ENCODE measurements around the gene TMEM125. TPM values are rescaled to one million over a fixed set of nuclear protein-coding genes. Genes with fewer than 3 reads are reported as not detected.

TMEM125 gene
- polyA plus RNA-seq (2013, experiment 1 of 2): 0.03 TPM
- 0.04 TPM for polyA plus RNA-seq (2013, experiment 2 of 2)

DNA sequence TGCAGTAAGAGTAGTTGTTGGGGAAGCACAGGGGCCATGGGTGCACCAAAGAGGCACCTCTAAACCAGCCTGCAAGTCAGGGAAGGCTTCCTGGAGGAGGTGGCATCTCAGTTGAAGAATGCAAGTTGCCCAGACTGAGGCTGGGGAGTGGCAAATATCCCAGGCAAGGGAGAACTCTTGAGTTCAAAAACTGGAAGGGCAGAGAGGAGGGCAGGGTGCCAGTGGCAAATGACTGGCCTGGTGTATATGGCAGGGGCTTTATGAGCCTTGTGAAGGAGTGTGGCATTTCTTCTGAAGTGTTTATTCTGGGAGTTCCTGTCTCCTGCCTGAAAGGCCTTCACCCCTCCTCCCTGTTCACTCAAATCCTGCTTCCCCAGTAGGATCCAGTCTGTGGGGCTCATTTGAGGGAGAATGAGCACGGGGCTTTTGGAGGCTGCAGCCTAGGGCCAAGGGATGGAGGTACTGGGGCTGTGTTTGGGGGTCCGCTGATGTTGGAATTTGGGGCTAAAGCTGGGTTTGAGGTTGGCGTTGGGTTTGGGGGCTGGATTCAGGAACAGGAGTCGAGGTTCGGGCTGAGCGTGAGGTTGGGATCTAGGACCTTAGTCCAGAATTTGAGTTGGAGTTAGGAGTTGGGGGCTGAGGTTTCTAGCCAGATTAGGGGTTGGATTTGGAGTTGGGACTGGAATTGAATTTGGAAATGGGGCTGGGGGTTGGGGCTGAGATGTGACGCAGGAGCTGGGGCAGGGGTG lies at the start of gene TMEM125:
TSS of gene TMEM125 (plus strand) at position 357 of the 749 bp plus-strand sequence. CDS start 2,740 bp downstream, outside the sequence.
- H2BK5ac ChIP-seq (ENCODE audit: low read depth, low read length, poor library complexity, severe bottlenecking): no peak within 1 kb of the TSS
- no peak within 1 kb of the TSS for H2BK120ac ChIP-seq (ENCODE audit: low read depth, low read length)
- no peak for DNase-seq
- peaks cover 5% of the 10 kb centered on the region for H3K9me3 ChIP-seq (ENCODE audit: control insufficient read depth, low read length)
- peaks cover 0 to 7% of the 10 kb centered on the region in 2 experiments for H3K36me3 ChIP-seq (ENCODE audit: control insufficient read depth in 1 of 2, insufficient read depth in 2 of 2, low read depth in 1 of 2, low read length in 2 of 2)
- H3K4me3 ChIP-seq (ENCODE audit: insufficient read depth in 1 of 2, low read depth in 1 of 2, low read length in 2 of 2): peak within 1 kb of the TSS in 1 of 2 experiments; percentile 24
- no peak within 1 kb of the TSS for H3K23ac ChIP-seq (ENCODE audit: low read length in 2 of 2)
- H2BK15ac ChIP-seq (ENCODE audit: low read depth, poor library complexity, severe bottlenecking): no peak within 1 kb of the TSS
- H3K27me3 ChIP-seq (ENCODE audit: control insufficient read depth in 1 of 2, insufficient read depth in 1 of 2, low read length in 2 of 2): peaks cover 15 to 29% of the 10 kb centered on the region in 2 experiments
- no peak within 1 kb of the TSS for H3K9ac ChIP-seq (ENCODE audit: low read length)
- no peak within 1 kb of the TSS for H3K27ac ChIP-seq (ENCODE audit: low read length, poor library complexity, severe bottlenecking)
- H2BK12ac ChIP-seq (ENCODE audit: low read length in 2 of 2): no peak within 1 kb of the TSS
- H3K4me1 ChIP-seq (ENCODE audit: control insufficient read depth, insufficient read depth, low read depth, low read length): peaks cover 8% of the 10 kb centered on the region
- H3K14ac ChIP-seq (ENCODE audit: low read length in 2 of 2): no peak within 1 kb of the TSS
- peak within 1 kb of the TSS; percentile 42 for H4K8ac ChIP-seq (ENCODE audit: low read length)
- H4K91ac ChIP-seq (ENCODE audit: low read length): peak within 1 kb of the TSS; percentile 18
- 84% methylated on average over 7 of the region's 7 CpGs for WGBS
- H3K18ac ChIP-seq (ENCODE audit: low read depth in 1 of 2, low read length in 2 of 2): no peak within 1 kb of the TSS
- no peaks in the 10 kb centered on the region for H3K79me1 ChIP-seq (replicated peaks; ENCODE audit: low read length, poor library complexity, severe bottlenecking)
- H2AFZ ChIP-seq (ENCODE audit: low read depth, low read length): no peak within 1 kb of the TSS
- peak within 1 kb of the TSS in 1 of 2 experiments; percentile 29 for H3K4ac ChIP-seq (ENCODE audit: low read depth in 1 of 2, low read length in 2 of 2)
- peak within 1 kb of the TSS; percentile 16 for H3K4me2 ChIP-seq (ENCODE audit: low read length, poor library complexity, severe bottlenecking)
- H2AK5ac ChIP-seq (ENCODE audit: low read length, severe bottlenecking): no peak within 1 kb of the TSS

GRCh38 chr1:43220905-43221778 lies 48.6 kb upstream of the TMEM125 start:
- Histone ChIP-seq H4K8ac (ENCODE audit: low read length) (no peak overlapping the region), H3K4ac (ENCODE audit: low read depth in 1 of 2, low read length in 2 of 2) (no peak overlapping the region), H2BK5ac (ENCODE audit: low read depth, low read length, poor library complexity, severe bottlenecking) (no peak overlapping the region), H2BK120ac (ENCODE audit: low read depth, low read length) (no peak overlapping the region), H3K4me2 (ENCODE audit: low read length, poor library complexity, severe bottlenecking) (no peak overlapping the region), H3K4me1 (ENCODE audit: control insufficient read depth, insufficient read depth, low read depth, low read length) (no peaks in the 10 kb centered on the region), H2BK15ac (ENCODE audit: low read depth, poor library complexity, severe bottlenecking) (no peak overlapping the region), H3K36me3 (ENCODE audit: control insufficient read depth in 1 of 2, insufficient read depth in 2 of 2, low read depth in 1 of 2, low read length in 2 of 2) (no peaks in the 10 kb centered on the region), H3K79me1 (replicated peaks; ENCODE audit: low read length, poor library complexity, severe bottlenecking) (no peaks in the 10 kb centered on the region), H2AFZ (ENCODE audit: low read depth, low read length) (no peak overlapping the region), H3K4me3 (ENCODE audit: insufficient read depth in 1 of 2, low read depth in 1 of 2, low read length in 2 of 2) (no peak overlapping the region), H3K14ac (ENCODE audit: low read length in 2 of 2) (no peak overlapping the region), H2AK5ac (ENCODE audit: low read length, severe bottlenecking) (no peak overlapping the region), H3K27ac (ENCODE audit: low read length, poor library complexity, severe bottlenecking) (no peak overlapping the region), H3K9me3 (ENCODE audit: control insufficient read depth, low read length) (no peaks in the 10 kb centered on the region), H3K9ac (ENCODE audit: low read length) (no peak overlapping the region), H2BK12ac (ENCODE audit: low read length in 2 of 2) (no peak overlapping the region), H3K23ac (ENCODE audit: low read length in 2 of 2) (no peak overlapping the region), H4K91ac (ENCODE audit: low read length) (no peak overlapping the region), H3K18ac (ENCODE audit: low read depth in 1 of 2, low read length in 2 of 2) (no peak overlapping the region), H3K27me3 (ENCODE audit: control insufficient read depth in 1 of 2, insufficient read depth in 1 of 2, low read length in 2 of 2) (peaks cover 0 to 20% of the 10 kb centered on the region in 2 experiments)
- no peak for DNase-seq
- 94% methylated on average over 6 of the region's 7 CpGs for WGBS

DNA sequence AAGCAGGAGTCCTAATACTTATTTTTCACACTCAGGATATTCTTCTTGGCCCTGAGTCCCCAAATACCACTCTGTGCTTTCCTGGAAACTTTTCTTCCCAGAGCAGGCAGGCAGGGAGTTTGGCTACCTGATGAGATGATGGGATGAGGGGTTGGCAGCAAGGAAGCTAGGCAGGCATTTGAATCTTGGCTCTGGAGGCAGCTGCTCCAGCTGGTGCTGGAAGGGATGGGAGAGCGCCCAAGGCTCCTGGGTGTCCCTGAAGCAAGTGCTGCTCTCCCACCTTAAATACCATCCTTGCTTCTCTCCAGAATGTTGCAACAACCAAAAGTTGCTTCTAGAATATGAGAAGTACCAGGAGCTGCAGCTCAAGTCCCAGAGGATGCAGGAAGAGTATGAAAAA lies 48.0 kb upstream of the TMEM125 start:
- Histone ChIP-seq H2BK12ac (ENCODE audit: low read length in 2 of 2) (no peak overlapping the region), H3K18ac (ENCODE audit: low read depth in 1 of 2, low read length in 2 of 2) (no peak overlapping the region), H3K9me3 (ENCODE audit: control insufficient read depth, low read length) (no peaks in the 10 kb centered on the region), H3K27me3 (ENCODE audit: control insufficient read depth in 1 of 2, insufficient read depth in 1 of 2, low read length in 2 of 2) (peaks cover 0 to 20% of the 10 kb centered on the region in 2 experiments), H3K4ac (ENCODE audit: low read depth in 1 of 2, low read length in 2 of 2) (no peak overlapping the region), H3K27ac (ENCODE audit: low read length, poor library complexity, severe bottlenecking) (no peak overlapping the region), H3K4me3 (ENCODE audit: insufficient read depth in 1 of 2, low read depth in 1 of 2, low read length in 2 of 2) (no peak overlapping the region), H2BK120ac (ENCODE audit: low read depth, low read length) (no peak overlapping the region), H3K9ac (ENCODE audit: low read length) (no peak overlapping the region), H4K91ac (ENCODE audit: low read length) (no peak overlapping the region), H2AK5ac (ENCODE audit: low read length, severe bottlenecking) (no peak overlapping the region), H3K79me1 (replicated peaks; ENCODE audit: low read length, poor library complexity, severe bottlenecking) (no peaks in the 10 kb centered on the region), H3K4me2 (ENCODE audit: low read length, poor library complexity, severe bottlenecking) (no peak overlapping the region), H3K23ac (ENCODE audit: low read length in 2 of 2) (no peak overlapping the region), H2BK15ac (ENCODE audit: low read depth, poor library complexity, severe bottlenecking) (no peak overlapping the region), H2BK5ac (ENCODE audit: low read depth, low read length, poor library complexity, severe bottlenecking) (no peak overlapping the region), H3K14ac (ENCODE audit: low read length in 2 of 2) (no peak overlapping the region), H3K36me3 (ENCODE audit: control insufficient read depth in 1 of 2, insufficient read depth in 2 of 2, low read depth in 1 of 2, low read length in 2 of 2) (no peaks in the 10 kb centered on the region), H3K4me1 (ENCODE audit: control insufficient read depth, insufficient read depth, low read depth, low read length) (no peaks in the 10 kb centered on the region), H4K8ac (ENCODE audit: low read length) (no peak overlapping the region), H2AFZ (ENCODE audit: low read depth, low read length) (no peak overlapping the region)
- WGBS: 100% methylated on average over 1 of the region's 1 CpG
- no peak for DNase-seq

- no peak overlapping the region for H2BK15ac ChIP-seq (ENCODE audit: low read depth, poor library complexity, severe bottlenecking)
- no peak overlapping the region for H3K4me2 ChIP-seq (ENCODE audit: low read length, poor library complexity, severe bottlenecking)
- no peaks in the 10 kb centered on the region for H3K36me3 ChIP-seq (ENCODE audit: control insufficient read depth in 1 of 2, insufficient read depth in 2 of 2, low read depth in 1 of 2, low read length in 2 of 2)
- H3K79me1 ChIP-seq (replicated peaks; ENCODE audit: low read length, poor library complexity, severe bottlenecking): no peaks in the 10 kb centered on the region
- H3K14ac ChIP-seq (ENCODE audit: low read length in 2 of 2): no peak overlapping the region
- no peak overlapping the region for H3K18ac ChIP-seq (ENCODE audit: low read depth in 1 of 2, low read length in 2 of 2)
- H3K27me3 ChIP-seq (ENCODE audit: control insufficient read depth in 1 of 2, insufficient read depth in 1 of 2, low read length in 2 of 2): peaks cover 0 to 20% of the 10 kb centered on the region in 2 experiments
- no peak overlapping the region for H3K4ac ChIP-seq (ENCODE audit: low read depth in 1 of 2, low read length in 2 of 2)
- H4K91ac ChIP-seq (ENCODE audit: low read length): no peak overlapping the region
- H2AFZ ChIP-seq (ENCODE audit: low read depth, low read length): no peak overlapping the region
- DNase-seq: no peak
- no peak overlapping the region for H2BK120ac ChIP-seq (ENCODE audit: low read depth, low read length)
- no peak overlapping the region for H3K4me3 ChIP-seq (ENCODE audit: insufficient read depth in 1 of 2, low read depth in 1 of 2, low read length in 2 of 2)
- no peaks in the 10 kb centered on the region for H3K4me1 ChIP-seq (ENCODE audit: control insufficient read depth, insufficient read depth, low read depth, low read length)
- no peak overlapping the region for H3K23ac ChIP-seq (ENCODE audit: low read length in 2 of 2)
- H2AK5ac ChIP-seq (ENCODE audit: low read length, severe bottlenecking): no peak overlapping the region
- H3K27ac ChIP-seq (ENCODE audit: low read length, poor library complexity, severe bottlenecking): no peak overlapping the region
- no peak overlapping the region for H2BK12ac ChIP-seq (ENCODE audit: low read length in 2 of 2)
- no peaks in the 10 kb centered on the region for H3K9me3 ChIP-seq (ENCODE audit: control insufficient read depth, low read length)
- no peak overlapping the region for H2BK5ac ChIP-seq (ENCODE audit: low read depth, low read length, poor library complexity, severe bottlenecking)
- 82% methylated on average over 9 of the region's 9 CpGs for WGBS
- no peak overlapping the region for H4K8ac ChIP-seq (ENCODE audit: low read length)
- H3K9ac ChIP-seq (ENCODE audit: low read length): no peak overlapping the region
Measured at GRCh38 chr1:43222879-43223278, 46.9 kb upstream of the TMEM125 start.
